Measurements from ENCODE around the gene FAIM2. TPM values are rescaled to one million over a fixed set of nuclear protein-coding genes. Genes with fewer than 3 reads are reported as not detected.

The FAIM2 gene
- total and polyA plus RNA-seq, 2 experiments from 2014 or later, result 0.61 to 2.0 TPM

DNA sequence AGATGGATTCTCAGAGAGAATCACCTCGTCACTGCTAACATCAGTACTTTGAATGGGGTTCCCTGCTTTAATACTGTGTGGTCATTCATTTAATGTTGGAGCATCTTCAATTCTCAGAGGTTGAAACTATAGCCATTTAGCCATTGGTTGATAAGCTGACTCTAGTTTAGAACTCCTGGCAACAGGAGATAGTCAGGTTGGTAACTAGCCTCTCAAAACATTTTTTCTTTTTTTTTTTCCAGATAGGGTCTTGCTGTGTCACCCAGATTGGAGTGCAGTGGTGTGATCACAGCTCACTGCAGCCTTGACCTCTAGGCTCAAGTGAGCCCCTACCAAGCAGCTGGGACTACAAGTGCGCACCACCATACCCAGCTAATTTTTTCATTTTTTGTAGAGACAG lies 72.0 kb downstream of the FAIM2 start:
- H3K36me3 Mint-ChIP-seq (ENCODE audit: low read depth), result no peaks in the 10 kb centered on the region; the same call in 2 of the 3 replicates

More for the DNA sequence above, 72.0 kb downstream of the FAIM2 start:
- H3K4me1 ChIP-seq (ENCODE audit: insufficient read depth), result peaks cover 9% of the 10 kb centered on the region
- ATAC-seq (no peak), DNase-seq (ENCODE audit: low spot score) (no peak)
- Mint-ChIP-seq H3K27me3 (ENCODE audit: insufficient read depth, low read depth, poor library complexity) (peaks cover 11% of the 10 kb centered on the region), H3K27ac (no peak overlapping the region), H3K4me3 (no peak overlapping the region), H3K9me3 (no peaks in the 10 kb centered on the region), H3K4me1 (peaks cover 15% of the 10 kb centered on the region)
- H3K4me3 ChIP-seq, result no peak overlapping the region
- H3K9me2 ChIP-seq (ENCODE audit: insufficient read depth), result no peaks in the 10 kb centered on the region
- H3K79me2 ChIP-seq (replicated peaks; ENCODE audit: insufficient read depth), result peaks cover 9% of the 10 kb centered on the region
- 0 out of 2 replicates have a peak, but pooled peaks cover 6% of the 10 kb centered on the region for H3F3A ChIP-seq (replicated peaks; ENCODE audit: low read depth)
- H4K20me1 ChIP-seq (replicated peaks; ENCODE audit: insufficient read depth), result peaks cover 2% of the 10 kb centered on the region
- no peaks in the 10 kb centered on the region for H3K27me3 ChIP-seq (ENCODE audit: insufficient read depth)
- no peak overlapping the region for H2AFZ ChIP-seq
- H3K4me2 ChIP-seq, result no peak overlapping the region
- no peak overlapping the region for H3K27ac ChIP-seq (ENCODE audit: low read depth)
- no peaks in the 10 kb centered on the region for H3K36me3 ChIP-seq (ENCODE audit: insufficient read depth)
- no peak for TF ChIP-seq STAT1 (IDR thresholded peaks at IDR 0.05; ENCODE audit: unreplicated experiment)
- TF ChIP-seq, protein P1, sequence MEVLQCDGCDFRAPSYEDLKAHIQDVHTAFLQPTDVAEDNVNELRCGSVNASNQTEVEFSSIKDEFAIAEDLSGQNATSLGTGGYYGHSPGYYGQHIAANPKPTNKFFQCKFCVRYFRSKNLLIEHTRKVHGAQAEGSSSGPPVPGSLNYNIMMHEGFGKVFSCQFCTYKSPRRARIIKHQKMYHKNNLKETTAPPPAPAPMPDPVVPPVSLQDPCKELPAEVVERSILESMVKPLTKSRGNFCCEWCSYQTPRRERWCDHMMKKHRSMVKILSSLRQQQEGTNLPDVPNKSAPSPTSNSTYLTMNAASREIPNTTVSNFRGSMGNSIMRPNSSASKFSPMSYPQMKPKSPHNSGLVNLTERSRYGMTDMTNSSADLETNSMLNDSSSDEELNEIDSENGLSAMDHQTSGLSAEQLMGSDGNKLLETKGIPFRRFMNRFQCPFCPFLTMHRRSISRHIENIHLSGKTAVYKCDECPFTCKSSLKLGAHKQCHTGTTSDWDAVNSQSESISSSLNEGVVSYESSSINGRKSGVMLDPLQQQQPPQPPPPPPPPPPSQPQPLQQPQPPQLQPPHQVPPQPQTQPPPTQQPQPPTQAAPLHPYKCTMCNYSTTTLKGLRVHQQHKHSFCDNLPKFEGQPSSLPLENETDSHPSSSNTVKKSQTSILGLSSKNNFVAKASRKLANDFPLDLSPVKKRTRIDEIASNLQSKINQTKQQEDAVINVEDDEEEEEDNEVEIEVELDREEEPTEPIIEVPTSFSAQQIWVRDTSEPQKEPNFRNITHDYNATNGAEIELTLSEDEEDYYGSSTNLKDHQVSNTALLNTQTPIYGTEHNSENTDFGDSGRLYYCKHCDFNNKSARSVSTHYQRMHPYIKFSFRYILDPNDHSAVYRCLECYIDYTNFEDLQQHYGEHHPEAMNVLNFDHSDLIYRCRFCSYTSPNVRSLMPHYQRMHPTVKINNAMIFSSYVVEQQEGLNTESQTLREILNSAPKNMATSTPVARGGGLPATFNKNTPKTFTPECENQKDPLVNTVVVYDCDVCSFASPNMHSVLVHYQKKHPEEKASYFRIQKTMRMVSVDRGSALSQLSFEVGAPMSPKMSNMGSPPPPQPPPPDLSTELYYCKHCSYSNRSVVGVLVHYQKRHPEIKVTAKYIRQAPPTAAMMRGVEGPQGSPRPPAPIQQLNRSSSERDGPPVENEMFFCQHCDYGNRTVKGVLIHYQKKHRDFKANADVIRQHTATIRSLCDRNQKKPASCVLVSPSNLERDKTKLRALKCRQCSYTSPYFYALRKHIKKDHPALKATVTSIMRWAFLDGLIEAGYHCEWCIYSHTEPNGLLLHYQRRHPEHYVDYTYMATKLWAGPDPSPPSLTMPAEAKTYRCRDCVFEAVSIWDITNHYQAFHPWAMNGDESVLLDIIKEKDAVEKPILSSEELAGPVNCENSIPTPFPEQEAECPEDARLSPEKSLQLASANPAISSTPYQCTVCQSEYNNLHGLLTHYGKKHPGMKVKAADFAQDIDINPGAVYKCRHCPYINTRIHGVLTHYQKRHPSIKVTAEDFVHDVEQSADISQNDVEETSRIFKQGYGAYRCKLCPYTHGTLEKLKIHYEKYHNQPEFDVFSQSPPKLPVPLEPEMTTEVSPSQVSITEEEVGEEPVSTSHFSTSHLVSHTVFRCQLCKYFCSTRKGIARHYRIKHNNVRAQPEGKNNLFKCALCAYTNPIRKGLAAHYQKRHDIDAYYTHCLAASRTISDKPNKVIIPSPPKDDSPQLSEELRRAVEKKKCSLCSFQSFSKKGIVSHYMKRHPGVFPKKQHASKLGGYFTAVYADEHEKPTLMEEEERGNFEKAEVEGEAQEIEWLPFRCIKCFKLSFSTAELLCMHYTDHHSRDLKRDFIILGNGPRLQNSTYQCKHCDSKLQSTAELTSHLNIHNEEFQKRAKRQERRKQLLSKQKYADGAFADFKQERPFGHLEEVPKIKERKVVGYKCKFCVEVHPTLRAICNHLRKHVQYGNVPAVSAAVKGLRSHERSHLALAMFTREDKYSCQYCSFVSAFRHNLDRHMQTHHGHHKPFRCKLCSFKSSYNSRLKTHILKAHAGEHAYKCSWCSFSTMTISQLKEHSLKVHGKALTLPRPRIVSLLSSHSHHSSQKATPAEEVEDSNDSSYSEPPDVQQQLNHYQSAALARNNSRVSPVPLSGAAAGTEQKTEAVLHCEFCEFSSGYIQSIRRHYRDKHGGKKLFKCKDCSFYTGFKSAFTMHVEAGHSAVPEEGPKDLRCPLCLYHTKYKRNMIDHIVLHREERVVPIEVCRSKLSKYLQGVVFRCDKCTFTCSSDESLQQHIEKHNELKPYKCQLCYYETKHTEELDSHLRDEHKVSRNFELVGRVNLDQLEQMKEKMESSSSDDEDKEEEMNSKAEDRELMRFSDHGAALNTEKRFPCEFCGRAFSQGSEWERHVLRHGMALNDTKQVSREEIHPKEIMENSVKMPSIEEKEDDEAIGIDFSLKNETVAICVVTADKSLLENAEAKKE (CRISPR knock-in tag; IDR thresholded peaks at IDR 0.05), result no peak
- TF ChIP-seq, protein P2, sequence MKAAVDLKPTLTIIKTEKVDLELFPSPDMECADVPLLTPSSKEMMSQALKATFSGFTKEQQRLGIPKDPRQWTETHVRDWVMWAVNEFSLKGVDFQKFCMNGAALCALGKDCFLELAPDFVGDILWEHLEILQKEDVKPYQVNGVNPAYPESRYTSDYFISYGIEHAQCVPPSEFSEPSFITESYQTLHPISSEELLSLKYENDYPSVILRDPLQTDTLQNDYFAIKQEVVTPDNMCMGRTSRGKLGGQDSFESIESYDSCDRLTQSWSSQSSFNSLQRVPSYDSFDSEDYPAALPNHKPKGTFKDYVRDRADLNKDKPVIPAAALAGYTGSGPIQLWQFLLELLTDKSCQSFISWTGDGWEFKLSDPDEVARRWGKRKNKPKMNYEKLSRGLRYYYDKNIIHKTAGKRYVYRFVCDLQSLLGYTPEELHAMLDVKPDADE (IDR thresholded peaks at IDR 0.05), result no peak
- TF ChIP-seq NANOG (IDR thresholded peaks at IDR 0.05; ENCODE audit: borderline replicate concordance), result no peak
- no peak for TF ChIP-seq EZH2phosphoT487 (IDR thresholded peaks at IDR 0.05; ENCODE audit: unreplicated experiment)
- TF ChIP-seq, protein P3, sequence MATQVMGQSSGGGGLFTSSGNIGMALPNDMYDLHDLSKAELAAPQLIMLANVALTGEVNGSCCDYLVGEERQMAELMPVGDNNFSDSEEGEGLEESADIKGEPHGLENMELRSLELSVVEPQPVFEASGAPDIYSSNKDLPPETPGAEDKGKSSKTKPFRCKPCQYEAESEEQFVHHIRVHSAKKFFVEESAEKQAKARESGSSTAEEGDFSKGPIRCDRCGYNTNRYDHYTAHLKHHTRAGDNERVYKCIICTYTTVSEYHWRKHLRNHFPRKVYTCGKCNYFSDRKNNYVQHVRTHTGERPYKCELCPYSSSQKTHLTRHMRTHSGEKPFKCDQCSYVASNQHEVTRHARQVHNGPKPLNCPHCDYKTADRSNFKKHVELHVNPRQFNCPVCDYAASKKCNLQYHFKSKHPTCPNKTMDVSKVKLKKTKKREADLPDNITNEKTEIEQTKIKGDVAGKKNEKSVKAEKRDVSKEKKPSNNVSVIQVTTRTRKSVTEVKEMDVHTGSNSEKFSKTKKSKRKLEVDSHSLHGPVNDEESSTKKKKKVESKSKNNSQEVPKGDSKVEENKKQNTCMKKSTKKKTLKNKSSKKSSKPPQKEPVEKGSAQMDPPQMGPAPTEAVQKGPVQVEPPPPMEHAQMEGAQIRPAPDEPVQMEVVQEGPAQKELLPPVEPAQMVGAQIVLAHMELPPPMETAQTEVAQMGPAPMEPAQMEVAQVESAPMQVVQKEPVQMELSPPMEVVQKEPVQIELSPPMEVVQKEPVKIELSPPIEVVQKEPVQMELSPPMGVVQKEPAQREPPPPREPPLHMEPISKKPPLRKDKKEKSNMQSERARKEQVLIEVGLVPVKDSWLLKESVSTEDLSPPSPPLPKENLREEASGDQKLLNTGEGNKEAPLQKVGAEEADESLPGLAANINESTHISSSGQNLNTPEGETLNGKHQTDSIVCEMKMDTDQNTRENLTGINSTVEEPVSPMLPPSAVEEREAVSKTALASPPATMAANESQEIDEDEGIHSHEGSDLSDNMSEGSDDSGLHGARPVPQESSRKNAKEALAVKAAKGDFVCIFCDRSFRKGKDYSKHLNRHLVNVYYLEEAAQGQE (IDR thresholded peaks at IDR 0.05; ENCODE audit: unreplicated experiment), result no peak
- no peak for TF ChIP-seq POLR2AphosphoS5 (IDR thresholded peaks at IDR 0.05; ENCODE audit: low read depth)
- TF ChIP-seq ZNF114 (CRISPR knock-in tag; IDR thresholded peaks at IDR 0.05), result no peak
- no peak for TF ChIP-seq EZH2 (IDR thresholded peaks at IDR 0.05; ENCODE audit: low read depth, unreplicated experiment)
- TF ChIP-seq JUNB (IDR thresholded peaks at IDR 0.05; ENCODE audit: unreplicated experiment), result no peak
- no peak for TF ChIP-seq ZNF331 (CRISPR knock-in tag; IDR thresholded peaks at IDR 0.05; ENCODE audit: low read depth)
- TF ChIP-seq, protein P4, sequence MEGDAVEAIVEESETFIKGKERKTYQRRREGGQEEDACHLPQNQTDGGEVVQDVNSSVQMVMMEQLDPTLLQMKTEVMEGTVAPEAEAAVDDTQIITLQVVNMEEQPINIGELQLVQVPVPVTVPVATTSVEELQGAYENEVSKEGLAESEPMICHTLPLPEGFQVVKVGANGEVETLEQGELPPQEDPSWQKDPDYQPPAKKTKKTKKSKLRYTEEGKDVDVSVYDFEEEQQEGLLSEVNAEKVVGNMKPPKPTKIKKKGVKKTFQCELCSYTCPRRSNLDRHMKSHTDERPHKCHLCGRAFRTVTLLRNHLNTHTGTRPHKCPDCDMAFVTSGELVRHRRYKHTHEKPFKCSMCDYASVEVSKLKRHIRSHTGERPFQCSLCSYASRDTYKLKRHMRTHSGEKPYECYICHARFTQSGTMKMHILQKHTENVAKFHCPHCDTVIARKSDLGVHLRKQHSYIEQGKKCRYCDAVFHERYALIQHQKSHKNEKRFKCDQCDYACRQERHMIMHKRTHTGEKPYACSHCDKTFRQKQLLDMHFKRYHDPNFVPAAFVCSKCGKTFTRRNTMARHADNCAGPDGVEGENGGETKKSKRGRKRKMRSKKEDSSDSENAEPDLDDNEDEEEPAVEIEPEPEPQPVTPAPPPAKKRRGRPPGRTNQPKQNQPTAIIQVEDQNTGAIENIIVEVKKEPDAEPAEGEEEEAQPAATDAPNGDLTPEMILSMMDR (conservative IDR thresholded peaks at IDR 0.05; ENCODE audit: low read depth in 2 of 2), result no peak

All from GM23338 (cell line).